ENCODE measurements around the gene PKMYT1. TPM values are rescaled to one million over a fixed set of nuclear protein-coding genes. Genes with fewer than 3 reads are reported as not detected.

The PKMYT1 gene
- total RNA-seq, 2 donors from 2014 or later = 5.9 TPM; not detected in 1

GRCh38 chr16:3027489-3027795 lies 47.2 kb upstream of the PKMYT1 start:
- H3K9me3 ChIP-seq = no peaks in the 10 kb centered on the region
- peaks cover 4% of the 10 kb centered on the region for H3K27me3 ChIP-seq (replicated peaks; ENCODE audit: insufficient read depth)
- H3K27ac ChIP-seq = no peak overlapping the region
- H3K36me3 ChIP-seq = peaks cover 12% of the 10 kb centered on the region
- TF ChIP-seq CTCF (IDR thresholded peaks at IDR 0.05) = no peak
- H3K4me1 ChIP-seq (ENCODE audit: control insufficient read depth in 1 of 2, low read depth in 2 of 2) = peaks cover 0 to 34% of the 10 kb centered on the region in 2 donors
- no peak overlapping the region for H3K4me3 ChIP-seq
- ATAC-seq (ENCODE audit: insufficient number of reproducible peaks, low FRiP score, low read depth) (no peak), DNase-seq (ENCODE audit: low spot score) (no peak)

DNA sequence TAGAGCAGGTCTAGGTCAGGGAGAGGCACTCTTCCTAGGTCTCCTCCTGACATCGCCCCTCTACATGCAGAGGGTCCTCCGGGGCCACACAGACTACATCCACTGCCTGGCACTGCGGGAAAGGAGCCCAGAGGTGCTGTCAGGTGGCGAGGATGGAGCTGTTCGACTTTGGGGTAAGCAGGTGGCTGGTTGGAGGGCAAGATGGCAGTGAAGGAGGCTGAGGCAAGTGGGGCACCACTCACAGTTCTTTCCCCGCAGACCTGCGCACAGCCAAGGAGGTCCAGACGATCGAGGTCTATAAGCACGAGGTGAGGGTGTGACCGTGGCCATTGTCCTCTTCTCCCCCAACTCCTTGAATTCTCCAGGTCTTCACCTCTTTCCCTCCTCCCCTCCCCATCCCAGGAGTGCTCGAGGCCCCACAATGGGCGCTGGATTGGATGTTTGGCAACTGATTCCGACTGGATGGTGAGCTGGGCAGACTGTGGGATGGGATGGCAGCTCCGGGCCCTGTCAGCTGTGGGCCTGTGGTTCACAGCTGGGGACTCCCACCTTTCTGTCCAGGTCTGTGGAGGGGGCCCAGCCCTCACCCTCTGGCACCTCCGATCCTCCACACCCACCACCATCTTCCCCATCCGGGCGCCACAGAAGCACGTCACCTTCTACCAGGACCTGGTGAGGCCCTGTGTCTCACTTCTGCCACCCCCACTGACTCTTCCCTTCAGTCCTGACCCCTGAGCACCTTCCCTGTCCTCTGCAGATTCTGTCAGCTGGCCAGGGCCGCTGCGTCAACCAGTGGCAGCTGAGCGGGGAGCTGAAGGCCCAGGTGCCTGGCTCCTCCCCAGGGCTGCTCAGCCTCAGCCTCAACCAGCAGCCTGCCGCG lies 46.6 kb upstream of the PKMYT1 start:
- Histone ChIP-seq H3K4me3 (no peak overlapping the region), H3K4me1 (ENCODE audit: control insufficient read depth in 1 of 2, low read depth in 2 of 2) (peaks cover 0 to 38% of the 10 kb centered on the region in 2 donors), H3K36me3 (peaks cover 12% of the 10 kb centered on the region), H3K9me3 (no peaks in the 10 kb centered on the region), H3K27ac (no peak overlapping the region), H3K27me3 (replicated peaks; ENCODE audit: insufficient read depth) (peaks cover 4% of the 10 kb centered on the region)
- no peak for DNase-seq (ENCODE audit: low spot score)
- TF ChIP-seq CTCF (IDR thresholded peaks at IDR 0.05) = no peak
- no peak for ATAC-seq (ENCODE audit: insufficient number of reproducible peaks, low FRiP score, low read depth)

DNA sequence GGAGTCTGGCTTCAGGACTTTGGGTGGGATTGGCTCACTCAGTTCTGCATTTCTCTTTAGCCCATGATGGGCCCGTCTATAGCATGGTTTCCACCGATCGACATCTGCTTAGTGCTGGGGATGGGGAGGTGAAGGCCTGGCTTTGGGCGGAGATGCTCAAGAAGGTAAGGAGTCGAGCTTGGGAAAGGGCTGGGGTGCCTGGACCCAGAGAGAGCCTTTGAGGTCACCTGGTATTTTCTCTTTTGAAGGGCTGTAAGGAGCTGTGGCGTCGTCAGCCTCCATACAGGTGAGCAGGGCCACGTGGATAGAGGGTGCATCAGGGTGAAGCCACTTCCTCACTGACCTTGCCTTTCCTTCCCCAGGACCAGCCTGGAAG lies 45.7 kb upstream of the PKMYT1 start:
- Histone ChIP-seq H3K27me3 (replicated peaks; ENCODE audit: insufficient read depth) (peaks cover 4% of the 10 kb centered on the region), H3K4me1 (ENCODE audit: control insufficient read depth in 1 of 2, low read depth in 2 of 2) (peaks cover 0 to 46% of the 10 kb centered on the region in 2 donors), H3K4me3 (no peak overlapping the region), H3K9me3 (no peaks in the 10 kb centered on the region), H3K36me3 (peaks cover 12% of the 10 kb centered on the region), H3K27ac (no peak overlapping the region)
- DNase-seq (ENCODE audit: low spot score) (no peak), ATAC-seq (ENCODE audit: insufficient number of reproducible peaks, low FRiP score, low read depth) (no peak)
- TF ChIP-seq CTCF (IDR thresholded peaks at IDR 0.05) = no peak

- Histone ChIP-seq H3K4me3 (no peak overlapping the region), H3K27ac (no peak overlapping the region), H3K27me3 (replicated peaks; ENCODE audit: insufficient read depth) (peaks cover 4% of the 10 kb centered on the region), H3K9me3 (no peaks in the 10 kb centered on the region), H3K4me1 (ENCODE audit: control insufficient read depth in 1 of 2, low read depth in 2 of 2) (peaks cover 0 to 46% of the 10 kb centered on the region in 2 donors), H3K36me3 (peaks cover 12% of the 10 kb centered on the region)
- TF ChIP-seq CTCF (IDR thresholded peaks at IDR 0.05) = no peak
- no peak for DNase-seq (ENCODE audit: low spot score)
- no peak for ATAC-seq (ENCODE audit: insufficient number of reproducible peaks, low FRiP score, low read depth)
Measured at GRCh38 chr16:3025032-3026002, 45.1 kb upstream of the PKMYT1 start.
